Tibial artery (tissue), 4 donors: ENCODE data around the gene S1PR1.
A peak's percentile ranks its signal among the peaks of the same experiment; 100 is the strongest.
"Not testable (repeated sequence)": the region's sequence is repeated elsewhere in the genome, so short reads cannot be mapped to it uniquely, and the experiment has no call there.

ENCODE experiments used
- DNase-seq, 2 donors: peaks; one replicate each; pipeline ENCODE4 v3.0.0-alpha.2; 2019
- H3K27ac ChIP-seq, 2 donors: fragments of 200-600 bp; sonication (generic) in 1 of 2; 1 replicate in 1 of 2; 2 replicates in 1 of 2; pipeline ENCODE4 v1.5.1; 2018 to 2019; ENCODE audit warnings: mild to moderate bottlenecking in 1 of 2
- H3K27me3 ChIP-seq, 2 donors: fragments of 200-600 bp; sonication (generic) in 1 of 2; one replicate each; pipeline versions ENCODE4 v1.5.1 to v1.6.0; 2016 to 2019
- H3K36me3 ChIP-seq, 3 donors: fragments of 200-600 bp; sonication (generic) in 2 of 3; one replicate each; pipeline ENCODE4 v1.5.1; 2016 to 2019; ENCODE audit warnings: mild to moderate bottlenecking in 2 of 3
- H3K4me1 ChIP-seq, 4 donors: fragments of 200-600 bp; sonication (generic) in 2 of 4; 1 replicate in 3 of 4; 2 replicates in 1 of 4; pipeline ENCODE4 v1.5.1; 2016 to 2019
- H3K4me3 ChIP-seq, 2 donors: fragments of 200-600 bp; sonication (generic) in 1 of 2; 1 replicate in 1 of 2; 2 replicates in 1 of 2; pipeline ENCODE4 v1.5.1; 2018 to 2019; ENCODE audit warnings: mild to moderate bottlenecking in 2 of 2
- H3K9me3 ChIP-seq, 3 donors: fragments of 200-600 bp; sonication (generic) in 1 of 3; one replicate each; pipeline ENCODE4 v1.5.1; 2016 to 2019
- CTCF ChIP-seq, 2 experiments: fragments of 200-600 bp in 1 of 2; fragments of 450-650 bp in 1 of 2; IDR thresholded peaks; one replicate each; pipeline ENCODE4 v1.5.1; 2017 to 2019; ENCODE audit warnings: antibody characterized with exemption in 2 of 2, mild to moderate bottlenecking in 1 of 2, moderate library complexity in 1 of 2
- intact Hi-C: fragments of 100-400 bp; cut with DNase I; formaldehyde crosslinking; loops from one replicate; pipeline ENCODE4 v1.15.0; 2023; ENCODE audit warnings: low total_unique reads

S1PR1 gene

DNA sequence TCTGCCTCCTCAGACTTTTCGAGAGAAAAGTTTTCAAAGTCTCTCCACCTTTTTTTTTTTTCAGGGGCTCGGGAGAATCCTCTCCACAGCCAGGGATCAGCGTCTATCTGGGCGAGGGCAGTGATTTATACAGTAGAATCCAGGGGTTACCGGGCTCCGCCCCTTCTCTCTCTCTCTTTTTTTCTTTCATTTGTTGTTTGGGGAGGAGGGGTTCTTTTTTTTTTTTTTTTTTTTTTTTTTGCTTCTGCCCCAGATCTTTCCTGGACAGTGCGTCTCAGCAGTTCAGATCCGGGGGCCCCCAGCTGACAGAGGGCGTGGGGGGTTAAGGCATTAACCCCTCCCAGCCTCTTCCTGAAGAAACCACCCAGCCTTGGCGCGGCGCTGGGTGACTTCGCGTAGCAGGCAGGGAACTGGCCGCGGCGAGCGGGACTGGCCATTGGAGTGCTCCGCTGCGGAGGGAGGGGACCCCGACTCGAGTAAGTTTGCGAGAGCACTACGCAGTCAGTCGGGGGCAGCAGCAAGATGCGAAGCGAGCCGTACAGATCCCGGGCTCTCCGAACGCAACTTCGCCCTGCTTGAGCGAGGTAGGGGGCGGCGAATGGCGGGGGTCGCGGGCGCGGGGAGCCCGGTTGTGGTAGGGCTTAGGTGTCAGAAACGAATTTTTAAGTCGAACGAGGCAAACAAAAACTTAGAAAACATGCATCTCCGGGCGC, at the start of gene S1PR1:
TSS of gene S1PR1 (plus strand) at position 504 of the 713 bp plus-strand sequence. CDS start 1,966 bp downstream, outside the sequence.
- H3K27ac ChIP-seq = peak within 1 kb of the TSS; percentile 53 to 64

GRCh38 chr1:101187297-101187696, 49.5 kb upstream of the S1PR1 start:
- intact Hi-C loops = no loop called here
- no peak for DNase-seq
- H3K9me3 ChIP-seq = no peaks in the 10 kb centered on the region
- H3K4me3 ChIP-seq = no peak overlapping the region
- no peaks in the 10 kb centered on the region for H3K27me3 ChIP-seq
- H3K36me3 ChIP-seq = no peaks in the 10 kb centered on the region
- no peak overlapping the region for H3K27ac ChIP-seq
- no peaks in the 10 kb centered on the region for H3K4me1 ChIP-seq
- TF ChIP-seq CTCF (IDR thresholded peaks at IDR 0.05) = no peak

More for the DNA sequence above, at the start of gene S1PR1:
- Histone ChIP-seq H3K4me1 (peaks cover 0 to 34% (median 21%) of the 10 kb centered on the region in 4 donors), H3K36me3 (peaks cover 0 to 17% (median 0%) of the 10 kb centered on the region in 3 donors), H3K27me3 (peaks cover 0 to 2% of the 10 kb centered on the region in 2 donors), H3K4me3 (peak within 1 kb of the TSS; percentile 52 to 65), H3K9me3 (no peaks in the 10 kb centered on the region)
- peak; percentile 68 to 75 for DNase-seq
- intact Hi-C loops = no loop called here
- TF ChIP-seq CTCF (IDR thresholded peaks at IDR 0.05) = no peak

DNA sequence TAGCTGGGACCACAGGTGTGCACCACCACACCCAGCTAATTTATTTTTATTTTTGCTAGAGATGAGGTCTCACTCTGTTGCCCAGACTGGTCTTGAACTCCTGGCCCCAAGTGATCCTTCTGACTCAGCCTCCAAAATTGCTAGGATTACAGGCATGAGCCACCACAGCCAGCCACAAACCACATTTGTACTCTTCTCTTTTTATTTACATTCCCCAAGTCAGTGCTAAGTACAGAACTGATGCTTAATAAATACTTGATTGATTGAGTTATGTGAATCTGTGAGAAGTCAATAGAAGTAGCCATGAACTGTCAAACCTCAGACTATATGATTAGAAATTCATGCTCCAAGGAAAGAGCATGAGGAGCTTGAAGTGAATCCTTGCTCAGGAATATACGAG, 48.5 kb upstream of the S1PR1 start:
- no peak for TF ChIP-seq CTCF (IDR thresholded peaks at IDR 0.05)
- intact Hi-C loops = no loop called here
- no peaks in the 10 kb centered on the region for H3K36me3 ChIP-seq
- no peak overlapping the region for H3K27ac ChIP-seq
- H3K27me3 ChIP-seq = no peaks in the 10 kb centered on the region
- no peaks in the 10 kb centered on the region for H3K4me1 ChIP-seq
- H3K9me3 ChIP-seq = no peaks in the 10 kb centered on the region
- no peak overlapping the region for H3K4me3 ChIP-seq
- DNase-seq = no peak

GRCh38 chr1:101188968-101189367, 47.9 kb upstream of the S1PR1 start:
- H3K27ac ChIP-seq, H3K36me3 ChIP-seq, H3K4me3 ChIP-seq, H3K27me3 ChIP-seq, DNase-seq, intact Hi-C loops, H3K4me1 ChIP-seq, H3K9me3 ChIP-seq: not testable (repeated sequence)

- intact Hi-C loops = no loop called here
- Histone ChIP-seq H3K27me3 (no peaks in the 10 kb centered on the region), H3K4me3 (no peak overlapping the region), H3K27ac (no peak overlapping the region), H3K9me3 (no peaks in the 10 kb centered on the region), H3K4me1 (no peaks in the 10 kb centered on the region), H3K36me3 (no peaks in the 10 kb centered on the region)
- no peak for TF ChIP-seq CTCF (IDR thresholded peaks at IDR 0.05)
- no peak for DNase-seq
These were observed 46.4 kb upstream of the S1PR1 start for GRCh38 chr1:101190441-101190840.

DNA sequence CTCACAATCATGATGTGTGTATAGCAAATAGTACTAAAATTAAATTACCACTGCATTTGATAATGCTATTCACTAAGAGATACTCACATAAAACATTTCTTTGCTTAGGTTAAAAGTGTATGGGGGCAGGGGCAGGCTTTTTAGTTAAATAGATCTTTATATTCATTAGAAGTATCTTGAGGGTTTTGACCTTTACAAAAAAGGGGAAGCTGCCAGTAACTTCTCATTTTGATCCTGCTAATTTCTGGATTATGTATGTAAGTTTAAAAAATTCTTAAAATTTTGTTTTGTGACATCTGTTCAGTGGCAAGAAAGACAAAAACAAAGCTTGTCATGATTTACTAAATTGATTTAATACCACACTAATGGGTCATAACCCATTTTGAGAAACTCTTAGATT, 45.8 kb upstream of the S1PR1 start:
- intact Hi-C loops = no loop called here
- no peaks in the 10 kb centered on the region for H3K36me3 ChIP-seq
- no peaks in the 10 kb centered on the region for H3K27me3 ChIP-seq
- TF ChIP-seq CTCF (IDR thresholded peaks at IDR 0.05) = no peak
- no peak overlapping the region for H3K4me3 ChIP-seq
- H3K4me1 ChIP-seq = no peaks in the 10 kb centered on the region
- no peaks in the 10 kb centered on the region for H3K9me3 ChIP-seq
- no peak for DNase-seq
- H3K27ac ChIP-seq = no peak overlapping the region
